Ishikawa (cell line): ENCODE data around the gene VWCE.

ENCODE experiments used
- CEBPB ChIP-seq: IDR thresholded peaks from 2 replicates; pipeline ENCODE4 v1.6.1; 2012
- CREB1 ChIP-seq: IDR thresholded peaks from 2 replicates; pipeline ENCODE4 v1.6.1; 2012; ENCODE audit warnings: low read depth
- FOXM1 ChIP-seq: IDR thresholded peaks from 2 replicates; pipeline ENCODE4 v1.6.1; 2012; ENCODE audit warnings: low read depth, borderline replicate concordance
- MAX ChIP-seq: IDR thresholded peaks from 2 replicates; pipeline ENCODE4 v1.6.1; 2012
- NFIC ChIP-seq: IDR thresholded peaks from 2 replicates; pipeline ENCODE4 v1.6.1; 2012
- RAD21 ChIP-seq: IDR thresholded peaks from 2 replicates; pipeline ENCODE4 v1.6.1; 2012; ENCODE audit warnings: low read depth
- YY1 ChIP-seq: IDR thresholded peaks from 2 replicates; pipeline ENCODE4 v1.6.1; 2012; ENCODE audit warnings: low read depth

- no peak for TF ChIP-seq CEBPB
- TF ChIP-seq FOXM1: no peak
- no peak for TF ChIP-seq YY1
- TF ChIP-seq CREB1: no peak
- TF ChIP-seq MAX: no peak
- TF ChIP-seq RAD21: no peak
- no peak for TF ChIP-seq NFIC
Observed at GRCh38 chr11:61283613-61284012, 11.5 kb downstream of the VWCE start.
